Stimulated activated CD4-positive, alpha-beta T cell treated with anti-CD3 and anti-CD28 coated beads, Interleukin-4, amount 100 ng/mL, for 4 hours (primary cell): ENCODE results near the gene GRIK4.
A peak's percentile ranks its signal among the peaks of the same experiment; 100 is the strongest.
"Not testable (repeated sequence)": the region's sequence is repeated elsewhere in the genome, so short reads cannot be mapped to it uniquely, and the experiment has no call there.

Source experiments
- DNase-seq, 2 experiments: peaks; one replicate each; pipeline ENCODE4 v3.0.0-alpha.2; 2020

Gene GRIK4, protein sequence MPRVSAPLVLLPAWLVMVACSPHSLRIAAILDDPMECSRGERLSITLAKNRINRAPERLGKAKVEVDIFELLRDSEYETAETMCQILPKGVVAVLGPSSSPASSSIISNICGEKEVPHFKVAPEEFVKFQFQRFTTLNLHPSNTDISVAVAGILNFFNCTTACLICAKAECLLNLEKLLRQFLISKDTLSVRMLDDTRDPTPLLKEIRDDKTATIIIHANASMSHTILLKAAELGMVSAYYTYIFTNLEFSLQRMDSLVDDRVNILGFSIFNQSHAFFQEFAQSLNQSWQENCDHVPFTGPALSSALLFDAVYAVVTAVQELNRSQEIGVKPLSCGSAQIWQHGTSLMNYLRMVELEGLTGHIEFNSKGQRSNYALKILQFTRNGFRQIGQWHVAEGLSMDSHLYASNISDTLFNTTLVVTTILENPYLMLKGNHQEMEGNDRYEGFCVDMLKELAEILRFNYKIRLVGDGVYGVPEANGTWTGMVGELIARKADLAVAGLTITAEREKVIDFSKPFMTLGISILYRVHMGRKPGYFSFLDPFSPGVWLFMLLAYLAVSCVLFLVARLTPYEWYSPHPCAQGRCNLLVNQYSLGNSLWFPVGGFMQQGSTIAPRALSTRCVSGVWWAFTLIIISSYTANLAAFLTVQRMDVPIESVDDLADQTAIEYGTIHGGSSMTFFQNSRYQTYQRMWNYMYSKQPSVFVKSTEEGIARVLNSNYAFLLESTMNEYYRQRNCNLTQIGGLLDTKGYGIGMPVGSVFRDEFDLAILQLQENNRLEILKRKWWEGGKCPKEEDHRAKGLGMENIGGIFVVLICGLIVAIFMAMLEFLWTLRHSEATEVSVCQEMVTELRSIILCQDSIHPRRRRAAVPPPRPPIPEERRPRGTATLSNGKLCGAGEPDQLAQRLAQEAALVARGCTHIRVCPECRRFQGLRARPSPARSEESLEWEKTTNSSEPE

DNA sequence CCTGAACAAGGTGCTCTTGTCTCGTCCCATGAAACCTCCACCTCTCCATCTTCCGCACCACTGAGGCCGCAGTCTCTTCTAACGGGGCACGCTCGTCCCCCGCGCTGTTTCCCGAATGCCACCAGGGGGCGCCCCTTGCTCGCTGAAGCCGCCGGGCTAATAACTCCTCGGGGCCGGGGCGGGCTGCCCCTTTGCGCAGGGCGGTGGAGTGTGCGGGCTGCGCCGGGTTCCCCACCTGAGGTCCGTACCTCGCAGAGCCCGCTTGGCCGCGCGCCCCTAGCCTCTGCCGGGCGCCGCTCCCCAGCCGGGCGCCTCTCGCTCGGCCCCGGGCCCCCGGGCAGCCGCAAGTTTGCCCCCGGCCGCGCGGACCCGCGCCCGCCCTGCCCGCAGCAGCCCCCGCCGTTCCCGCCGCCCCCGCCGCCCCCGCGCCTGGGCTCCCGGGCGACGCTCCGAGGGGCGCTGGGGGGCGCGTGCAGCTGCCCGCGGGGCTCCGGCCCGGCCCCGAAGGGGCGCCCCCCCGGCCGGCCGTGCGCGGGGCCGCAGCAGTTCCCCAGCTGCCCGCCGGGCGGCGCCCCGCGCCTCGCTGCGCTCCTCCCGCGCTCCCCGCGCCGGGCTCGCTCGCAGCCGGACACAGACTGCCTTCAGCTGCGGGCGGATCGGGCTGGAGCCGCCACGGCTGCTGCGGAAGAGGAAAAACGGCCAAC lies at the start of gene GRIK4:
Gene GRIK4, plus strand, starts transcription at position 633 of the 704 bp plus-strand sequence. CDS start 148,571 bp downstream, outside the sequence.
- peak; percentile 53 to 80 for DNase-seq

DNA sequence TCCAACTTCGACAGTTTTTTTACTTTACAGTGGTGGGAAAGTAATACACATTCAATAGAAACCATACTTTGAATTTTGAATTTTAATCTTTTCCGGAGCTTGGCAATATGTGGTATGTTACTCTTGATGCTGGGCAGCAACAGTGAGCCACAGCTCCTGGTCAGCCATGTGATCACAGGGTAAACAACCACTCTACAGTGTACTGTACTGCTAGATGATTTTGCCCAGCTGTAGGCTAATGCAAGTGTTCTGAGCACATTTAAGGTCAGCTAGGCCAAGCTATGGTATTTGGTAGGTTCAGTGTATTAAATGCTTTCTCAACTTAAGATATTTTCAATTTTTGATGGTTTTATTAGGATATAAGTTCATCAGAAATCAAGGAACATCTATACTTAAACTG lies 48.7 kb upstream of the GRIK4 start:
- DNase-seq: no peak

DNA sequence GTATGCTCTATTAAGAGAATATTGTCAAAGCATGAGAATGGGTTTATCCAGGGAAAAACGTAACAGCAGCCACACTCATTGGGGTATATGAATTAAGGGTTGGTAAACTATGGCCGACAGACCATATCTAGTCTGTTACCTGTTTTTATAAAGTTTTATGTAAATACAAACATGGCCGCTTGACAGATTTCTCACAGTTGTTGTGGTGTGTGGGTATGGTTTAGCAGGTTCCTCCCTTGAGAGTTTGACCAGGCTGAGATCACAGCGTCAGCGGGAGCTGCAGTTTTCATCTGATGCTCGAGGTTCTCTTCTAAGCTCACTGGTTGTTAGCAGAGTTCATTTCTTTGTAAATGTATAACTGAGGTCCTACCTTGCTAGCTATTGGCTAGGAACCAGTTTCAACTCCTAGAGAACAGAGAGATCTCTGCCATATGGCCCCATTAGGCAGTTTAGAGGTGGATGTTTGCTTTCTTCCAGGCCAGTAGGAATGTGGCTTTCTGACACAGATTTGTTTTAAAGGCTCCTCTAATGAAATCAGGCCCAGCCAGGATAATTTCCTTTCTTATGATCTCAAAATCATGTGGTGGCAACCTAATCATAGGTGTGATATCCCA lies 45.5 kb upstream of the GRIK4 start:
- no peak for DNase-seq

DNA sequence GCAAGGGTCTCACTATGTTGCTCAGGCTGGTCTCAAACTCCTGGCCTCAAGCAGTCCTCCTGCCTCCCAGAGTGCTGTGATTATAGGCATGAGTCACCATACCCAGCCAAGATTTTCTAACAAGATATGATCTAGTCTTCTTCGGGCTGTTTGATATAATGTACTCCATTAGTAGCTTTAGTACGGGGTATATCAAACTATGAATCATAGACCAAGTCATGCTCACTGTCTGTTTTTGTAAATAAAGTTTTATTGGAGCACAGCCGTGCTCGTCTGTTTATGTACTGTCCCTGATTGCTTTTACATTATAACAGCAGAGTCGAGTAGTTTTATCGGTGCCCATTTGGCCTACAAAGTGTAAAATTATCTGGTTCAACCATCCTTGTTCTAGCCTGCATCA lies 43.9 kb upstream of the GRIK4 start:
- DNase-seq: no peak

DNA sequence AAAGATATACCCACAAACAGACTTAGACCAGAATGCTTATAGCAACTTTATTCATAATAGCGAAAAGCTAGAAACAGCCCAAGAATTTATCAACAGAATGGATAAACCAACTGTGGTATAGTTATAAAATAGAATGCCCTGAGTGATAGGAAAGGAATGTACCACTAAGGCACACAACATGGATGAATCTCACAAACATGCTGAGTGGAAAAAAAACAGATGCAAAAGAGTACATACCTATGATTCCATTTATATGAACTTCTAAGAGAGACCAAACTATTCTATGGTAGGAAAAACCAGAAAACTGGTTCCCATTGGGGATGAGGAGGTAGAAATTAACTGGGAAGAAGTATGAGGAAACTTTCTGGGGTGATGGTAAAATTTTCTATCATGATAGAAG lies 40.4 kb upstream of the GRIK4 start:
- DNase-seq: no peak

DNA sequence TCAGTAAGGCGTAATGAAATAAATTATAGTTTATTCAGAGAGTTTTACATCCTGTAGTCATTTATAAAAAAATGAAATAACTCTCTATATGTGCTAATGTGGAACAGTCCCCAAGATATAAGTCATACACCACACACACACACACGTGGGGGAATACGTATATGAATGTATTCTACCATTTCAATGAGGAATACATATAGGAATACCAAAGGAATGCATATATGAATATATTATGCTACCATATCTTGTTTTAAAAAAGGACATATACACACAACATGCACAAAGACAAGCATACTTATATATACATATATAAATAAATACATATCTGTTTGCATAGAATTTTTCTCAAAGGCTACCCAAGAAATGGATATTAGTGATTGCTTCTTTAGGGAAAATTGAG lies 39.6 kb upstream of the GRIK4 start:
- DNase-seq: no peak

DNA sequence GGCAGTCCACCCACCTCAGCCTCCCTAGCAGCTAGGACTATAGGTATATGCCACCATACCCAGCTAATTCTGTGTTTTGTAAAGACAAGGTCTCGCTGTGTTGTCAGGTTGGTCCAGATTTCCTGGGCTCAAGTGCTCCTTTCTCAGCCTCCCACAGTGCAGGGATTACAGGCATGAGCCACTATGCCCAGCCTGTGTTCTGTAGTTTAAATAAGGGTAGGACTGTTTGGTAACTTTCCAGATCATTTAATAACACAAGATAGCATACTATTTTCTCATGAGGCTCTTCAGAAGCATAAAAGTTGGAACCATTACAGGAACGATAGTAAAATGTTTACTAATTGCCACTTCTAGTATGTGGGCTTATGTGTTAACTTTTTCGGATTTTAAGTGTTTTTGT lies 38.0 kb upstream of the GRIK4 start:
- no peak for DNase-seq

DNA sequence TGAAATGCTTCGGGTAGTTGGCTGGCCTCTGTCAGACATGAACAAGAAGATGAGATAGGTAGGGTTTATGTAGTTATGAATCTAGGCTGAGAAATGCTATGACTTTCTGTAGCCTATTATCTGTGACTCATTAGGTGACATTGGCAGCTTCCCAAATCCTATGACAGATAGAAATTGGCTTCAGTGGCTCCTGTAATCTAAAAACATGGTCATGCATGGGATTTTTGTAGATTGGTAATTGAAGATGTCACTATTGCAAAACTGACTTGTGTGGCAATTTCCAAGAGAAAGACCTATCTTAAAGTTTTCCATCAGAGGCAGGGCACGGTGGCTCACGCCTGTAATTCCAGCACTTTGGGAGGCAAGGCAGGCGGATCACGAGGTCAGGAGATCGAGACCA lies 29.4 kb upstream of the GRIK4 start:
- DNase-seq: no peak

DNA sequence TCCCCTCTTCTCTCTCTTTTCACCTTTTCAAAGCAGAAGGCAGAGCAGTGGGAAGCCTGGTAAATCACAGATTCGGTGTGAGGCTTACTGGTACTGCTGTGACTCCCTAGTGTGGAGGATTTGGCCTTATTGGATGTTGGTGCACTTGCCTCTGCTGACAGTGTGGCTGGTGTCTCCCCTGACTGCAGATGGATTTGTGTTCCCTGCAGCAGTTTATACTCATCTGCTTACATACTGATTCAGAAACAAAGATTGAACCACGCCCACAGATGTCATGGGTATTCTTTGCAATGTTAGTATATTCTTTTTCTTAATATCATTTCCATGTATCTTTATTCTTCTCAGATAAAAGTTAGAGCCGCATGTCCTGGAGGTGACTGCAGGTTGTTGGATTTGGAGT lies 26.8 kb upstream of the GRIK4 start:
- DNase-seq: no peak

DNA sequence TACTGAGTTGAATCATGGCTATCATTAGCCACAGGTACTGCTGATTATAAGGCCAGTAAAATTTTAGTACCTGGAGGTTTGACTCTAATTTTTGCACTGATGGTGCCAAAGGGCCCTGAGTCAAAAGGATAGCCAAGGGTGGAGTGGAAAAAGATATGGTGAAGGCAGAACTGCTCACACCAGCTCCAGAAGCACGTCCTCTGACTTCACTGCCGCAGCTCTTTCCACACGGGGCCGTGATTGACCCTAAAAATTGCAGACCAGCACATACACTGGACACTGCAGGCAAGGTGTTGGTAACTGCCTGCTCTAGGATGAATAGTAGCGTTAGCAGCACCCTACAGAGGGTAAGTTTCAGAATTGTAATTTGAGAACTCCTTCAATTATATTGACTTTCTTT lies 25.4 kb upstream of the GRIK4 start:
- no peak for DNase-seq

DNA sequence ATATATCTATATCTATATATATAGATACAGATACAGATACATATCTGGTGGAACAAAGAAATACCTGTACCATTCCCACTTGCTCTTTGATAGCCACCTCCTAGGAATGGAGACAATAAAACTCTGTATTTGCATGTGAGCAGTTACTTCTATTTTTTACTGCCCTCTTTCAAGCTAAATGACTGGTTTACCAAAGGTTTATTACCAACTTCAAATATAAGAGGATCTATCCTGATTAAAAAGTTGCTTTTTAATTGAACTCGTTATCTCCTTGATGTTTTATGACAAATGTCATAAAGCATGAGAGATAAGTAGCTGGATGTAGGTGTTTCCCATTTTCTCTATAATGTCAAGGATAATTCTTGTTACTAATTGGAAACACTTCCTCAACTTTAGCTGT lies 21.7 kb upstream of the GRIK4 start:
- no peak for DNase-seq

DNA sequence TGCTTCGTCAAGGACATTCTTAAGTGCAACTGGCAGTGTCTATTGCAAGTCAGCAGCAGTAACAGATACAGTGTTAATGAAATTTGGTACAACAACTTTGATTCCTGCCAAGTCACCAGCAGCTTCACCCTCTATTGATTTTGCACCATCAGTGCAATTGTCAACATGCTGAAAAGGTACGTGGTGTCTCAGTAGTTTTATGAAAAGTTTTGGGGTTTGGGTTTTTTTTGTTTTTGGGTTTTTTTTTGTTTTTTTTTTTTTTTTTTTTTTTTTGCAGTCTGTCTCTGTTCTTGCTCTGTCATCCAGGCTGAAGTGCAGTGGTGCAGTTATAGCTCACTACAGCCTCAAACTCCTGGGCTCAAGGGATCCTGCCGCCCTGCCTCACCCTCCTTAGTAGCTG lies 19.1 kb upstream of the GRIK4 start:
- DNase-seq: no peak

DNA sequence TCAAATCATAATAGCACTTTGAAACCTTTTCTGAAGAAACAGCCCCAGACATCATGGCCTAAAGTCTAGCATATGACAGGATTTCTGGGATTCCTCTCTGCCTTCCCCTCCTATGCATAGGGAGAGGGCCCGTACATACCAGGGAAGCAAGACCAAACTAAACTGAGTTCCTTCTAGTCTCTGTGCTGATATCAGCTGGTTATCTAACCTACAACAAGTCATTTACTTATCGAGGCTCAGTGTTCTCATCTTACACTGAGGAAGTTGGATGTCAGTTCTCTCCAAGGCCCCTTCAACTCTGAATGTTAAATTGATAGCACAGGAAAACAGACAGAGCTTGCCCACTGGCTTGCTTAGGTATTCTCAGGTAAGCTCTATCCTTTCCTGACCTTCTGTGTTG lies 17.0 kb upstream of the GRIK4 start:
- no peak for DNase-seq

DNA sequence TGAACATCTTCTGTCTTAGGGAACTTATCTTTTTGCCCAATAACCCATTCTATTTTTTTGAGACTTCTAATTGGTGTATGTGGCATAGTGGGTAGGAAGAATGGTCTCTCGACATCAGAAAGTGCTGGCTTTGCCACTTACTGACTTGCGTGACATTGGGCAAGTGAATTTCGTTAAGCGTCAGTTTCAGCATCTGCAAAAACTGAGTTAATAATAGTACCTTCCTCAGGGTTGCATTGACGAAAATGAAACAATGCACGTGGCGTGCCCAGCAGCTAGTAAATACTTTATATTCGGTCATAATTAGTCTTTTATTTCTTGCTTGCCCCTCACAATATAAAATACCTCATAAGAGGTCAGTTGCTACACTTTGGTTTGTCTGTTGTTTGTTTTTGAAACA lies 12.5 kb upstream of the GRIK4 start:
- no peak for DNase-seq

DNA sequence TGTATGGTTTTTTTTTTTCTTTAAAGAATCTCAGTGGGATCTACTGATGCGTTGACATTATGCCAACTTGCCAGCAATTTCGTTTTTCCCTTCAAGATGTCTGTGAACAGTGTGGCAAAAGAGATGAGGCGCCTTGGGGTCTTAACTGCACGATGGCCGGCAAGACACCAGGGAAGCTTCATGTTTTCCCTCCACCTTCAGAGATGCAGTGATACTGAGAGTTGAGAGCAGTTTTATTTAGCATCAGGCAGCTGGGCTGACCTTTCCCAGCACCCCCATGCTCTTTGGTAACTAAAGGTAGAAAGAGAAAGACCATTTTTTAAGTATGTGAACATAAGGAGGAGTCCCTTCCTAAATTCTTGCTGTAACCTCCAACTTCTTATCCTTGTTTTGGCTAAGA lies 11.7 kb upstream of the GRIK4 start:
- no peak for DNase-seq

DNA sequence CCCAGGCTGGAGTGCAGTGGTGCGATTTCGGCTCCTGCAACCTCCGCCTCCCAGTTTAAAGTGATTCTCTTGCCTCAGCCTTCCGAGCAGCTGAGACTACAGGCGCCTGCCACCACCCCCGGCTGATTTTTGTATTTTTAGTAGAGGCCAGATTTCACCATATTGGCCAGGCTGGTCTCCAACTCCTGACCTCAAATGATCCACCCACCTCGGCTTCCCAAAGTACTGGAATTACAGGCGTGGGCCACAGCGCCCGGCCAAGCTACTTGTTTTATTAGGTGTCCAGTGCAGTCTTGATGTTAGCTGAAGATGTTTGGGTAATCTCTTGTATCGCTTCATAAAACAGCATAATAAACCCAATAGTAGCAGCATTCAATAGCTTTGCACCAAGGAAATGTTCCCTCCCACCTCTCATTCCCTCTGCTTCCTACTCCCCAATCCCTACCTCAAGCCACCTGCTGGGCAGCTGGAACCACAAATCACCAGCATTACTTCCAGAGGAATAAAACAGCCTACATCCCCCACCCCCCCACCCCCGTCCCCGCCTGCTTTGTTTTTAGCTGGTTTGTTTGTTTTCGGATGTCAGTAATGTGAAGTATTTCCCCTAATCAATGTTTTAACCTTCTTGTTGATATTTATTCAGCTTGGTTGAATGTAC lies 11.0 kb upstream of the GRIK4 start:
- DNase-seq: no peak

DNA sequence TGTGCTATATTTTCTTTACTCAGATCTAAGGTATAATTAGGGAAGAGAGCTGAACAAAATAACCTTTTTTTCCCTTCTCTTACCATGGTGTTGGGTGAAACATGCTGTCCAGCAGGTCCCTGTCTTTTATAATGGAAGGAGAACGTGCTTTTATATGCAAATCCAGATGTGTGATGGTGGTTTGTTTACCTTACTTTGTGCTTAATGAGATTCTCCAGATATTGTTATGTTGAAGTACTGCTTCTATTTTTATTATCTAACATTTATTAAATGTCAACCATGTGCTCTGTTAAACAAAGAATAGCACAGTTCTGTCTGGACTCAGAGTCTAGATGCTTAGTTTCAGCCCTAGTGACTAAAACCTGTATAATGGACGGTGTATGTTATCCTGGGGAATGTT lies 10.1 kb upstream of the GRIK4 start:
- no peak for DNase-seq

DNA sequence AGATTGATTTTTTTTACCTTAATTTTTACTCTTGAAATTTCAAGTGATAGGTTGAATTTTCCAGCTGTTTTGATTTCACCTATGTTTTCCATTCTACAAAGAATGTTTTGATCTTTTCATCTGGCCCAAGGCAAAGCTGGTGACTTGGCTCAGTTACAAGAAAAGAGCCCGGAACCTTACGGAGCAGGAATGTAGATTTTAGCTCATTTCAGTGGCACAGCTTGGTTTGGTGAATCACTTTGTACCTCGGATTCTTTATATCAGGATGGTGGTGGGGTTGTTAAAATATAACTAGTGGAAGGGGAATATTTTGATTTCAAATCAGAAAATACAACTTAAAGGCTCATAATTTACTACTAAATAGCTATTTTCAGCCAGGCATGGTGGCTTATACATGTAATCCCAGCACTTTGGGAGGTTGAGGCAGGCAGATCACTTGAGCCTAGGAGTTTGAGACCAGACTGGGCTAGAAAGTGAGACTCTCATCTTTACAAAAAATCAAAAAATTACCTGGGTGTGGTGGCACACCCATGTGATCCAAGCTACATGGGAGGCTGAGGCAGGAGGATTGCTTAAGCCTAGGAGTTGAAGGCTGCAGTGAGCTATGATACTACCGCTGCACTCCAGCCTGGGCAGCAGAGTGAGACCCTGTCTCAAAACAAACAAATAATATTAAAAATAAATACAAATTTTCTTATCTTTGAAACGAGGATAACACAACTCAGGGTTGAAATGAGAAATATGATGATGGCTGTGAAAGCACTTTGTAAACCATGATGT lies 9.4 kb upstream of the GRIK4 start:
- DNase-seq: no peak

DNA sequence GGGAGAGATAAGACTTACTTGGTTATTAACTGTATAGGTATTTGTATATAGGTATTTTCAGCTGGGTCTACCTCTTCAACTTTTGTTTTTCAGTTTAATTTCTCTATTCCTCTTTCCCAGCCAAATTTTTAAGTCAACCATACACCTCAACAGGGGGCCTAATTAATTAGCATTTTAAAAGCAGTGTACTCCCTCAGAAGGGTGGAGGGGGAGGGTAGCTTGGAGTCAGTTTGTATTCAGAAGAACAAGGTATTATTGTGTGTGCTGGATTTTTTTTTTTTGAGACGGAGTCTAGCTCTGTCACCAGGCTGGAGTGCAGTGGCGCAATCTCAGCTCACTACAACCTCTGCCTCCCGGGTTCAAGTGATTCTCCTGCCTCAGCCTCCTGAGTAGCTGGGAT lies 8.0 kb upstream of the GRIK4 start:
- not testable (repeated sequence) for DNase-seq

DNA sequence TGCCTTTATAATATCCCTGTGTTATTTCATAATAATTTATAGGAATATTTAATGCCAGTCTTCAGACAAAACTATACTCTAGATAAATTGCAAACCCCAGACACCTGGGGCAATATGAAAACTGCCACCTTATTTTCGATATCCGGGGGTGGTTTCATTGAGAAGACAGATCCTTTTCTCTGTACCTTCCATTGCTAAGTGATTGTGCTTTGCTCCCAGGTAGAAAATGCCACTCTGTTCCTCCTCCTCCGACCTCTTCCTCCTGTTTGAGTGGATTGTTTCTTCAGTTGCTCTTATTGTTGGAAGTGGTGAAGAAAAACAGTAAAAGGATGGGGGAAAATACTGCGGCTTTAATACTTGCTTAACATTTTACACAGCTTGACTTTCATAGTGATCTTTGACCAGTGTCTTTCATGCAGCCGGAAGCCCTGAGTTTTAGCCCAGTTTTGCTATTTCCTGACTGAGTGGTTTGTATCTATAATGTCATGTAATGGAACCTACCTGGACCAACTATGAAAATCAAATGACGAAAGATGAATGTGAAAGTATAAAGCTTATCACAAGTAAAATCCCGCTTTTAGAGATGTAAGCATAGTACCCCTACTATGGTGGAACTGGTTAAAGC lies 5.6 kb upstream of the GRIK4 start:
- DNase-seq: no peak
